C4-2B (cell line): ENCODE data around the gene BBOX1.

Experiments used
- H3K27ac ChIP-seq: fragments of 450-650 bp; 2 replicates; pipeline ENCODE4 v1.5.1; 2017
- ZFX ChIP-seq: fragments of 450-650 bp; IDR thresholded peaks from 2 replicates; pipeline ENCODE4 v1.6.1; 2017
- TF ChIP-seq, protein P1 (sequence below): fragments of 450-650 bp; conservative IDR thresholded peaks from 2 replicates; pipeline ENCODE4 v1.5.1; 2017; ENCODE audit warnings: mild to moderate bottlenecking

BBOX1 gene

DNA sequence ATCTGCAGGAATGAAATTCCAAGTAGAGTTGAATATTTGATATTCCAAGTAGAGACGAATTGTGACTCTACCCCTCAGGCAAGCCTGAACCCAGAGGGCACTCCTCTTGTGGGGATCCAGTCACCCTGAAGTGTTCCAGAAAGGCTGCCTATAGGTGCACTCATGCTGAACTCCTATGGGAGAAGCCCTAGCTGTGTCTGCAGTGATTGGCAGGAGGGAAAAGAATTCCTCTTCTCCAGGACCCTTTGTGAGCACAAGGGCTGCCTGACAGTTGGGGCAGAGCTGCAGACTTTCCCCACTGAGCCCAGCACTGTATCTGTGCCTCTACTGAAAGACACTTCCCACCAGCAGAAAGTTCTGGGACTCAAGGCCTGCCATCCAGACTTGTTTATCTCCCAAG is 35.0 kb downstream of the BBOX1 start:
- H3K27ac ChIP-seq: no peak overlapping the region
- no peak for TF ChIP-seq ZFX
- TF ChIP-seq, protein P1, sequence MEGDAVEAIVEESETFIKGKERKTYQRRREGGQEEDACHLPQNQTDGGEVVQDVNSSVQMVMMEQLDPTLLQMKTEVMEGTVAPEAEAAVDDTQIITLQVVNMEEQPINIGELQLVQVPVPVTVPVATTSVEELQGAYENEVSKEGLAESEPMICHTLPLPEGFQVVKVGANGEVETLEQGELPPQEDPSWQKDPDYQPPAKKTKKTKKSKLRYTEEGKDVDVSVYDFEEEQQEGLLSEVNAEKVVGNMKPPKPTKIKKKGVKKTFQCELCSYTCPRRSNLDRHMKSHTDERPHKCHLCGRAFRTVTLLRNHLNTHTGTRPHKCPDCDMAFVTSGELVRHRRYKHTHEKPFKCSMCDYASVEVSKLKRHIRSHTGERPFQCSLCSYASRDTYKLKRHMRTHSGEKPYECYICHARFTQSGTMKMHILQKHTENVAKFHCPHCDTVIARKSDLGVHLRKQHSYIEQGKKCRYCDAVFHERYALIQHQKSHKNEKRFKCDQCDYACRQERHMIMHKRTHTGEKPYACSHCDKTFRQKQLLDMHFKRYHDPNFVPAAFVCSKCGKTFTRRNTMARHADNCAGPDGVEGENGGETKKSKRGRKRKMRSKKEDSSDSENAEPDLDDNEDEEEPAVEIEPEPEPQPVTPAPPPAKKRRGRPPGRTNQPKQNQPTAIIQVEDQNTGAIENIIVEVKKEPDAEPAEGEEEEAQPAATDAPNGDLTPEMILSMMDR: no peak

DNA sequence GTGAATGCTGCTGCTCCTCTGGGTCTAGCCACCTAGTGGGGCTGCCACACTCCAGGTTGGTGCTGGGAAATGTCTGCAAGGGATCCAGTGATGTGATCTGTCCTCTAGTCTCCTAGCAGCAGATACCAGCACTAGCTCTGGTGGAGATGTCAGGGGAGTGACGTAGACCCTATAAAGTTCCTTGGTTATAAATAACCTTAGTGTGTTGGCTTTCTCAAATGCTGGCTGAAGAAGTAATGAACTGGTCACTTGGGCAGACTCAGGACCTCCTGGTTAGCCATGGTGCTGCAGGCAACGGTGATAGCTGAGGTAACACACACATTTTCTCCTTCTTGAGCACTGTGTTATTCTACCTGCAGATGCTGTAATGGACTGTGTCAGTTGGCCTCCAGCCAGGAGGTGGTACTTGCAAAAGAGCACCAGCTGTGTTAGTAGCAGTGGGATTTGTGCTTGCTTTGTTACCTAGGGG is 35.5 kb downstream of the BBOX1 start:
- TF ChIP-seq ZFX: no peak
- TF ChIP-seq, protein P1: no peak
- no peak overlapping the region for H3K27ac ChIP-seq

DNA sequence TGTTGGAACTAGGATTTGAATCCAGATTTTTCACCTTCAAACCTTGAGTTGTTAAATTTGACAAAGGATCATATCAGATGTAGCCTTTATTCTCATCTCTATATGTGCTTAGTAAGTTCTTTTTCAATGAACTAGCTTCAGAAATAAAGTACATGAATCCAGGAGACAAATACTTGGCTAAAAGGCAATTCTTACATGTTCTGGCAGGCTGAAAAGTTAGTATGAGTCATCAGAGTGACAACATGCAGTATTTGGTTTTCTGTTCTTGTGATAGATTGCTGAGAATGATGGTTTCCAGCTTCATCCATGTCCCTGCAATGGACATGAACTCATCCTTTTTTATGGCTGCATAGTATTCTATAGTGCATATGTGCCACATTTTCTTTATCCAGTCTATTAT is 40.4 kb downstream of the BBOX1 start:
- no peak for TF ChIP-seq ZFX
- TF ChIP-seq, protein P1: no peak

DNA sequence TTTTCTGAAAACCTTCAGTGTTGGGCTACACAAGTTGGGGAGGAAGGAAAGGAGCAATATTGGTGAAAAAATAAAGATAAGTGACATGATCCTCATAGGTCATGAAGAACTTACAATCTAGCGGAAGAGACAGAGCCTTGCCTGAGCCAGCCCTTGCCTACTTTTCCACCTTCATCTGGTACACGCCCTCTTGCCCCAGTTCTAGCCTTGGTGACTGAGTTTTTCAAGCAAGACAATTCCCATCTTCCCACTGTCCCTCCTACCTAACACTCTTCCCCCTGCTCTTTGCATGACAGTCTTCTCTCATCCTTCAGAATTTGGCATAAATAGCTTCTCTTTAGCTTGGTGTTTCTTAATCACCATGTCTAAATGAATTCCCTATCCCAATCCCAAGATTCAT is 42.6 kb downstream of the BBOX1 start:
- no peak overlapping the region for H3K27ac ChIP-seq
- no peak for TF ChIP-seq ZFX

More for the DNA sequence above, 40.4 kb downstream of the BBOX1 start:
- H3K27ac ChIP-seq: no peak overlapping the region

DNA sequence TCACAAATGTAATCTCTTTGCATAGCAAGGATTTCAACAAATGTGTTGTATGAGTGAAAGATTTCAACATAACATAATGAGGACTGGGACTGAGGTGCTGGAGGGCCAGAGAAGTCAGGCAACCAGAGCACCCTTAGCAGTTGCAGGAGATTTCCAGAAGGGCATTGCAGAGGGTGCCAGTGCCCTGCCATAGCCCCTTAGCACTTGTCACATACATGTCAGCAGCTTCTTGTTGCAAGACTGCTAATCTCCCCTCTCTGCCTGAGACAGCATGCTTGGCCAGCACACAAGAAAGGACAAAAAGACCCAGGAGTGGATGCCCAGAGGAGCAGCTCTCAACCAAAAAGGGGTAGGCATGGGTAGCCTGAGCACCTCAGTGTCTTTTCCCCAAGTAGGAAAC is 43.2 kb downstream of the BBOX1 start:
- no peak overlapping the region for H3K27ac ChIP-seq
- no peak for TF ChIP-seq ZFX
- TF ChIP-seq, protein P1: no peak

DNA sequence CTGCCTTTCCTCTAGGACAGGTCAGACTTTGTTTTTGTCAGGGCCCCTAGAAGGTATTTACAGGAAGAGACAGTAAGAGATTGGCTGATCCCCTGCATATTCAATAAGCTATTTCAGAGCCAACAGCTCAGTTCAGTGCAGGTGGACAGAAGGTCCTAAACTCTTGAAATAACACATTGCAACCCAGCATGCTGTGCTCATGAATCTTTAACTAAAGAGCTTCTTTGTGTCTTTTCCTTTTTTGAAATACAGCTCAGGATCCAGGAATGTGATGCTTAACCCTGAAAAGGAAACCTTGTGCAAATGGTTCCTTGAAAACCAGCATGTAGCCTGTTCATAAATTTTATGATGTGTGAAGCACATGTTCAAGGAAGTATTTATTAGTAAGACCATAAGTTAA is 43.9 kb downstream of the BBOX1 start:
- no peak for TF ChIP-seq ZFX
- TF ChIP-seq, protein P1: no peak

DNA sequence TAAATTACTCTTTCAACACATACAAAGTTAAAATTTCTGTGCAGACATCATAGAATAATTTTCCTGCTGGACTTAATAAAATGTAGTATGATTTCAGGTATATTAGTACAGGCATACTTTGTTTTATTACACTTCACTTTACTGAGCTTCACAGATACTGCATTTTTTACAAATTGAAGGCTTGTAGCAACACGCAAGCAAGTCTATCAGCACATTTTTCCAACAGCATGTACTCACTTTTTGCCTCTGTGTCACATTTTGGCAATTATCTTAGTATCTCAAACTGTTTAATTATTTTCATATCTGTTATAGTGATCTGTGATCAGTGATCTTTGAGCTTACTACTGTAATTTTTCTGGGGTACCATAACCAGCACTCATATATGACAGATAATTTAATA is 44.5 kb downstream of the BBOX1 start:
- no peak overlapping the region for H3K27ac ChIP-seq
- TF ChIP-seq, protein P1: no peak

More for the DNA sequence above, 43.9 kb downstream of the BBOX1 start:
- no peak overlapping the region for H3K27ac ChIP-seq

DNA sequence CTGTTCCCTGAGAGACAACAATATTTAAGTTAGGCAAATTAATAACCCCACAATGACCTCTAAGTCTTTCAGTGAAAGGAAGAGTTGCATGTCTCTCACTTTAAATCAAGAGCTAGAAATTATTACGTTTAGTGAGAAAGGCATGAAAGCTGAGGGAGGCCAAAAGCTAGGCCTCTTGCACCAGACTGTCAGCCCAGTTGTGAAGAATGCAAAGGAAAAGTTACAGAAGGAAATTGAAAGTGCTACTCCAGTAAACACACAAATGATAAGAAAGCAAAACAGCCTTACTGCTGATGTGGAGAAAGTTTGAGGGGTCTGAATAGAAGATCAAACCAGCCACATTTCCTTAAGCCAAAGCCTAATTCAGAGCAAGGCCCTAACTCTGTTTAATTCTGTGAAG is 45.0 kb downstream of the BBOX1 start:
- H3K27ac ChIP-seq: no peak overlapping the region
- TF ChIP-seq ZFX: no peak
- TF ChIP-seq, protein P1: no peak
